ENCODE results near the gene RAMAC. TPM values are rescaled to one million over a fixed set of nuclear protein-coding genes. Genes with fewer than 3 reads are reported as not detected.
"Not testable (repeated sequence)": the region's sequence is repeated elsewhere in the genome, so short reads cannot be mapped to it uniquely, and the experiment has no call there.

Gene RAMAC
- total RNA-seq (10 to 100 TPM; 15.7 to 21.4 (median 17.4) TPM), total RNA-seq (11.0 to 28.8 (median 16.7) reads per million in 29 experiments)
- total RNA-seq (2013): 20.7 TPM

DNA sequence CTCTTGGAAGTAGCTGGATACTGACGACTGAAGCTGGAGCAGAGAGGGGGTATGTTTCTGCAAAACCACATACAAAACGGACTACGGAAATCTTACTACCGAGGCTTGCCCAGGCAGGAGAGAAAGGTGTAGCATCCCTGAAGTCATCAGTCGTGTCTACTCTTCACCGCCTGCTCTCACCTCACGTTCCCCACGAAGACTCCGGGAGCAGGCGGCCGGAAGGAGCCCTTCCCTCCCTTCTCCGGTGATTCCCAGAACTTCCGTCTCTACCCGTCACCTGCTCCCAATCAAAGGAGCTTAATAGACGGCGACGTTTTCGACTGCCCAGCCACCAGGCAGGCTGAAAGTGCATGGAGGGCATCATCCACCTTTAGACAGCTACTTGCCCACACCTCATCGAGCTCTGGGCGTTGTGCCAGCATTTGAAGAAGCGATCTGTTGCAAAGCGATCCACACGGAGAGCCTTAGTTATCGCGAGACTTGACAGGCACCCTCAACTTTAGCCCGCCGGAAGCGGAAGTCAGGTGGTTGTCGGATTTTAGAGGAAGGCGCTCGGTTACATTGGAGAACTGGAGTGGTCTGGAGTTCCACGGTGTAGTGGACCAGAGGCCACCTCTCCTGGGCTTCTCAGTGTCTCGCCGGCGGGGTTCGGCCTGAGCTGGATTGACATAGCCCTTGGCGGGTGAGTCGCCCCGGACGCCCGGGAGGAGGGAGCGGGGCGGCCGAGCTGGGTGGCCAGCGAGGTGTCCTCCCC lies at the start of gene RAMAC:
Gene RAMAC, plus strand, starts transcription at position 523 of the 754 bp plus-strand sequence. CDS start 2,809 bp downstream, outside the sequence.
- no peaks in the 10 kb centered on the region for H3K9me3 ChIP-seq
- peaks cover 0 to 13% of the 10 kb centered on the region in 2 donors for H3K36me3 ChIP-seq (ENCODE audit: control insufficient read depth in 2 of 2, extremely low read depth in 1 of 2, insufficient read depth in 1 of 2, low read length in 1 of 2)
- Mint-ChIP-seq H3K9me3 (no peaks in the 10 kb centered on the region), H3K36me3 (peaks cover 24% of the 10 kb centered on the region), H3K27ac (peak within 1 kb of the TSS; percentile 84 to 96), H3K27me3 (no peaks in the 10 kb centered on the region), H3K4me3 (peak within 1 kb of the TSS; percentile 89 to 99 (median 99)), H3K4me1 (peaks cover 30 to 36% (median 31%) of the 10 kb centered on the region in 3 donors)
- ChIA-PET CTCF (interaction anchor here in 1 of 2 donors (1.3 to 2.7 kb wide), 4 partner anchors 14 to 454 kb away, joined by 4 to 18 read pairs (median 8); partner anchors contain the start of genes C15orf40 and RPS17), POLR2A (interaction anchor here in 1 of 2 donors (1.0 kb wide), 2 partner anchors 175 to 236 kb away, joined by 3 read pairs; no protein-coding TSS in a partner anchor)
- peak; percentile 87 to 95 (median 94) for ATAC-seq (replicated peaks in 1 of 4)
- H3K27ac ChIP-seq (ENCODE audit: low read length): peak within 1 kb of the TSS; percentile 71
- 0% methylated on average over 38 of the region's 45 CpGs for WGBS (ENCODE audit: insufficient coverage)
- H3K4me3 ChIP-seq (ENCODE audit: control insufficient read depth in 1 of 2, extremely low read depth in 1 of 2, low read length in 1 of 2): peak within 1 kb of the TSS; percentile 94 to 99
- no peaks in the 10 kb centered on the region for H3K27me3 ChIP-seq (replicated peaks in 1 of 2; ENCODE audit: control insufficient read depth in 2 of 2, extremely low read depth in 1 of 2, insufficient read depth in 2 of 2, low read length in 1 of 2)
- peaks cover 21 to 24% of the 10 kb centered on the region in 2 experiments for H3K4me1 ChIP-seq (ENCODE audit: control insufficient read depth in 1 of 2, extremely low read depth in 1 of 2, insufficient read depth in 2 of 2, low read length in 2 of 2)
- DNase-seq: peak; percentile 76 to 98 (median 93)

DNA sequence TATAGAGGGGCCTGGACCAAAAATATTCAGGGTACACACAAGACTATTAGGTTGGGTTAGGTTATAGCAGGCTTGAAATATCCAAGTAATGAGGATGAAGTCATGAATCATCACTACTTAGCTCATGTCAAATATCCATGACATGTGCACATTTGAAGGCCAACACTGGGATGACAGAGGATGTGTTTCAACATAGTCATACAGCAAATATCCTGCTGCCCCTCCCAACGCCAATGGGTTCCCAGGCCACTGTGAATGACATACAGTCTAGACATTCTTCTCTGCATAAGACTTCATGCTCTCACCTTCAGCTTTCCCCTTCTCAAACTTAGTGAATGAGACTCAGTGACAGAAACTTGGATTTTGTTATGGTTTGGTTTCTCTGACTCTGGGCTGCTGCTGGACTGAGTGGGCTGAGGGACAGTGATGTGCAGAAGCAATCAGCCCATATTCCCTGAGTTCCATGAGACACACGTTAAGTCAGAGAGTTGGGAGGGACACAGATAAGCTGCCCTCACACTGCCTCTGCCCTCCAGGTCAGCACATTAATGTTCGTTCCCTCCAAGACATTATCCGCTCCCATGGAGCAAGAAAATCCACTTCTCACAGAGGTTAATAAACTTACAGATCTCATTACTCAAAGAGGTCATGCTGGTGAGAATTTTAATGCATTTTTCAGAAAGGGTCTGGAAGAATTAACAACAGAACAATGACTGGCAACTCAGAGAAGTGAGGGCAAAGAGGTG lies 48.9 kb upstream of the RAMAC start:
- H3K9me3 Mint-ChIP-seq: no peaks in the 10 kb centered on the region
- DNase-seq (no peak), ATAC-seq (replicated peaks in 1 of 4) (no peak)
- no peaks in the 10 kb centered on the region for H3K4me1 Mint-ChIP-seq
- Histone ChIP-seq H3K27ac (ENCODE audit: low read length) (no peak overlapping the region), H3K4me3 (ENCODE audit: control insufficient read depth in 1 of 2, extremely low read depth in 1 of 2, low read length in 1 of 2) (no peak overlapping the region), H3K36me3 (ENCODE audit: control insufficient read depth in 2 of 2, extremely low read depth in 1 of 2, insufficient read depth in 1 of 2, low read length in 1 of 2) (no peaks in the 10 kb centered on the region), H3K9me3 (no peaks in the 10 kb centered on the region), H3K4me1 (ENCODE audit: control insufficient read depth in 1 of 2, extremely low read depth in 1 of 2, insufficient read depth in 2 of 2, low read length in 2 of 2) (no peaks in the 10 kb centered on the region), H3K27me3 (replicated peaks in 1 of 2; ENCODE audit: control insufficient read depth in 2 of 2, extremely low read depth in 1 of 2, insufficient read depth in 2 of 2, low read length in 1 of 2) (peaks cover 0 to 12% of the 10 kb centered on the region in 2 experiments)
- peaks cover 5 to 8% of the 10 kb centered on the region in 2 donors for H3K27me3 Mint-ChIP-seq
- no peak overlapping the region for H3K27ac Mint-ChIP-seq
- WGBS (ENCODE audit: insufficient coverage): 75% methylated on average over 2 of the region's 4 CpGs
- no peaks in the 10 kb centered on the region for H3K36me3 Mint-ChIP-seq
- POLR2A ChIA-PET: interaction anchor here in 1 of 2 donors (0.5 kb wide), 1 partner anchor 202 kb away, joined by 6 read pairs; no protein-coding TSS in a partner anchor
- H3K4me3 Mint-ChIP-seq: no peak overlapping the region
- CTCF ChIA-PET: no interaction called here

DNA sequence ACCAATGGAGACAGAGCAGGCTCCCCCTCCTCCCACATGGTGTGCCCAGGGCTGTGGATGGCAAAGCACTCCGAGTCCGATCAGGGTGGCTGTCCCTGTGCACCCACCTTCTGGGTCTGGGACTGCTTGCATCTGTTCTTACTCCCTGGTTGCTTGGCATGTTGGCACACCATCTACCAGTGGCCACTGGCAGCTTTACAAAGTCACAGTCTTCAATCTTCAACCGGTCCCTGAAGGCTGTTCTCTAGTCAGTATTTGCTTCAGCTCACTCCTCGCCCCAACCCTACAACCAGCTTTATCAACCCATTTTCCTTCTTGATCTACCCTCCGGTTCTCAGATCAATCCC lies 48.3 kb upstream of the RAMAC start:
- no peak overlapping the region for H3K27ac Mint-ChIP-seq
- Histone ChIP-seq H3K36me3 (ENCODE audit: control insufficient read depth in 2 of 2, extremely low read depth in 1 of 2, insufficient read depth in 1 of 2, low read length in 1 of 2) (no peaks in the 10 kb centered on the region), H3K9me3 (no peaks in the 10 kb centered on the region), H3K27ac (ENCODE audit: low read length) (no peak overlapping the region), H3K4me3 (ENCODE audit: control insufficient read depth in 1 of 2, extremely low read depth in 1 of 2, low read length in 1 of 2) (no peak overlapping the region), H3K4me1 (ENCODE audit: control insufficient read depth in 1 of 2, extremely low read depth in 1 of 2, insufficient read depth in 2 of 2, low read length in 2 of 2) (no peaks in the 10 kb centered on the region), H3K27me3 (replicated peaks in 1 of 2; ENCODE audit: control insufficient read depth in 2 of 2, extremely low read depth in 1 of 2, insufficient read depth in 2 of 2, low read length in 1 of 2) (peaks cover 0 to 15% of the 10 kb centered on the region in 2 experiments)
- H3K4me1 Mint-ChIP-seq: no peaks in the 10 kb centered on the region
- no peaks in the 10 kb centered on the region for H3K36me3 Mint-ChIP-seq
- POLR2A ChIA-PET: interaction anchor here in 1 of 2 donors (0.5 kb wide), 1 partner anchor 203 kb away, joined by 6 read pairs; no protein-coding TSS in a partner anchor
- H3K27me3 Mint-ChIP-seq: peaks cover 5 to 8% of the 10 kb centered on the region in 2 donors
- 96% methylated on average over 4 of the region's 5 CpGs for WGBS (ENCODE audit: insufficient coverage)
- H3K4me3 Mint-ChIP-seq: no peak overlapping the region
- H3K9me3 Mint-ChIP-seq: no peaks in the 10 kb centered on the region
- no peak for DNase-seq
- CTCF ChIA-PET: interaction anchor here in 1 of 2 donors (0.6 kb wide), 1 partner anchor 364 kb away, joined by 3 read pairs; no protein-coding TSS in a partner anchor
- no peak for ATAC-seq (replicated peaks in 1 of 4)

DNA sequence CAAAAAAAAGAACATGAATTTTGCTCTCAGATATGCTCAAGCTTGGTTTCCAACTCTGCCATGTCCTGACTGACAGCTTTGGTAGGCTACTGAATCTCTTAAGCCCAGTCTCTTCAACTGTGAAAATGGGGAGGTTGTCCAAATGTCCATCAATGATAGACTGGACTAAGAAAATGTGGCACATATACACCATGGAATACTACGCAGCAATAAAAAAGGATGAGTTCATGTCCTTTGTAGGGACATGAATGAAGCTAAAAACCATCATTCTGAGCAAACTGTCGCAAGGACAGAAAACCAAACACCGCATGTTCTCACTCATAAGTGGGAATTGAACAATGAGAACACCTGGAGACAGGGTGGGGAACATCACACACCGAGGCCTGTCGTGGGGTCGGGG lies 46.3 kb upstream of the RAMAC start:
- H3K4me3 ChIP-seq (ENCODE audit: control insufficient read depth in 1 of 2, extremely low read depth in 1 of 2, low read length in 1 of 2); DNase-seq; ATAC-seq (replicated peaks in 1 of 4); H3K4me3 Mint-ChIP-seq; H3K4me1 ChIP-seq (ENCODE audit: control insufficient read depth in 1 of 2, extremely low read depth in 1 of 2, insufficient read depth in 2 of 2, low read length in 2 of 2); H3K27ac Mint-ChIP-seq; H3K9me3 Mint-ChIP-seq; H3K27ac ChIP-seq (ENCODE audit: low read length); H3K36me3 ChIP-seq (ENCODE audit: control insufficient read depth in 2 of 2, extremely low read depth in 1 of 2, insufficient read depth in 1 of 2, low read length in 1 of 2); POLR2A ChIA-PET; H3K36me3 Mint-ChIP-seq; CTCF ChIA-PET; H3K9me3 ChIP-seq; H3K4me1 Mint-ChIP-seq: not testable (repeated sequence)
- H3K27me3 ChIP-seq (replicated peaks in 1 of 2; ENCODE audit: control insufficient read depth in 2 of 2, extremely low read depth in 1 of 2, insufficient read depth in 2 of 2, low read length in 1 of 2): peaks cover 0 to 15% of the 10 kb centered on the region in 2 experiments
- 100% methylated on average over 2 of the region's 6 CpGs for WGBS (ENCODE audit: insufficient coverage)
- peaks cover 5 to 11% of the 10 kb centered on the region in 2 donors for H3K27me3 Mint-ChIP-seq

DNA sequence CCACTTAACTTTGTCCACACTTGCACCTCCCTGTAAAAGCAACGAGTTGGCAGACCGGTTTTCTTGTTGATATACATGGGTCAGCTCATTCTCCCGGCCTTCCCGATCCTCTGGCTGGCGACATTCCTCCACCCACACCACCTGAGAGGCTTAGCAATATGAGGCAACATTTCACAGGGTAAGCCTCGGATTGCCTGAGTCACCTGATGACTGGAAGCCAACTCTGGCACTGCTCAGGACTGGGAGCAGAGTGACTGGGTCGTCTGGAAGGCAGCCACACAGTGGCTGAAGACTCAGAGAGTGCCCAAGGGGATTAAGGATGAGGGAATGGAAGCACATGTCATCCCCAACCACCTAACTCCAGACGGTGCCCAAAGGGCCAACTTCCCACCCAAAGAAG lies 43.3 kb upstream of the RAMAC start:
- WGBS (ENCODE audit: insufficient coverage): 53% methylated on average over 5 of the region's 8 CpGs
- no peaks in the 10 kb centered on the region for H3K4me1 ChIP-seq (ENCODE audit: control insufficient read depth in 1 of 2, extremely low read depth in 1 of 2, insufficient read depth in 2 of 2, low read length in 2 of 2)
- H3K36me3 Mint-ChIP-seq: no peaks in the 10 kb centered on the region
- H3K9me3 Mint-ChIP-seq: no peaks in the 10 kb centered on the region
- peaks cover 0 to 15% of the 10 kb centered on the region in 2 experiments for H3K27me3 ChIP-seq (replicated peaks in 1 of 2; ENCODE audit: control insufficient read depth in 2 of 2, extremely low read depth in 1 of 2, insufficient read depth in 2 of 2, low read length in 1 of 2)
- no peaks in the 10 kb centered on the region for H3K36me3 ChIP-seq (ENCODE audit: control insufficient read depth in 2 of 2, extremely low read depth in 1 of 2, insufficient read depth in 1 of 2, low read length in 1 of 2)
- peaks cover 17 to 23% of the 10 kb centered on the region in 2 donors for H3K27me3 Mint-ChIP-seq
- POLR2A ChIA-PET: no interaction called here
- H3K4me3 ChIP-seq (ENCODE audit: control insufficient read depth in 1 of 2, extremely low read depth in 1 of 2, low read length in 1 of 2): no peak overlapping the region
- H3K4me1 Mint-ChIP-seq: no peaks in the 10 kb centered on the region
- no peak for DNase-seq
- no peaks in the 10 kb centered on the region for H3K9me3 ChIP-seq
- H3K27ac Mint-ChIP-seq: no peak overlapping the region
- CTCF ChIA-PET: no interaction called here
- no peak for ATAC-seq (replicated peaks in 1 of 4)
- no peak overlapping the region for H3K4me3 Mint-ChIP-seq
- H3K27ac ChIP-seq (ENCODE audit: low read length): no peak overlapping the region

DNA sequence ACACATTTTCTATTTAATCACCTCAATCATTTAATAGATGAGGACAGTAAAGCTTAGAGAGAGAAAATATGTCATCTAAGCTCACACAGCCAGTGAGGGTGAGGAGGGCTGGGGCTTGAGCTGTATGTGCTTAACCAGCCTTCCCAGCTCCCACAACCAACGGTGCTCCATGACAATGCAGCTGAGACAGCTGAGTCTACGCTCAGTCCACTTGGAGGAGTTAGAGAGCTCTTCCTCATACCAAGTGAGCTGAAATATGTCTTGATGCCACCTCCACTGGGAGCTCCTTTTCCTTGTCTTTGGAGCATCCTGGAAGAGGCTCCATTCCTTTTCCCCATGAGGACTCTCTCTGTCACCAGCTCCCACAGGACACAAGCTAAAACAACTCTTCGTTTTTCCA lies 42.8 kb upstream of the RAMAC start:
- Mint-ChIP-seq H3K4me3 (no peak overlapping the region), H3K4me1 (no peaks in the 10 kb centered on the region), H3K27me3 (peaks cover 18 to 25% of the 10 kb centered on the region in 2 donors), H3K27ac (no peak overlapping the region), H3K9me3 (no peaks in the 10 kb centered on the region), H3K36me3 (no peaks in the 10 kb centered on the region)
- ChIA-PET CTCF (no interaction called here), POLR2A (no interaction called here)
- Histone ChIP-seq H3K27me3 (replicated peaks in 1 of 2; ENCODE audit: control insufficient read depth in 2 of 2, extremely low read depth in 1 of 2, insufficient read depth in 2 of 2, low read length in 1 of 2) (peaks cover 0 to 18% of the 10 kb centered on the region in 2 experiments), H3K9me3 (no peaks in the 10 kb centered on the region), H3K27ac (ENCODE audit: low read length) (no peak overlapping the region), H3K4me3 (ENCODE audit: control insufficient read depth in 1 of 2, extremely low read depth in 1 of 2, low read length in 1 of 2) (no peak overlapping the region), H3K36me3 (ENCODE audit: control insufficient read depth in 2 of 2, extremely low read depth in 1 of 2, insufficient read depth in 1 of 2, low read length in 1 of 2) (no peaks in the 10 kb centered on the region), H3K4me1 (ENCODE audit: control insufficient read depth in 1 of 2, extremely low read depth in 1 of 2, insufficient read depth in 2 of 2, low read length in 2 of 2) (no peaks in the 10 kb centered on the region)
- no peak for ATAC-seq (replicated peaks in 1 of 4)
- no peak for DNase-seq
- WGBS (ENCODE audit: insufficient coverage): 70% methylated on average over 1 of the region's 3 CpGs
